AG10803 (cell line): Measurements from ENCODE around the gene MIPOL1.

Source experiments
- DNase-seq: peaks from one replicate; pipeline ENCODE4 v3.0.0; 2010; ENCODE audit warnings: low read depth
- H3K4me3 ChIP-seq: 2 replicates; pipeline ENCODE4 v1.5.1; 2011; ENCODE audit warnings: mild to moderate bottlenecking, low read length, control low read depth
- TF ChIP-seq, protein P1 (sequence below): conservative IDR thresholded peaks from 2 replicates; pipeline ENCODE4 v1.5.1; 2011; ENCODE audit warnings: mild to moderate bottlenecking, low read length, control low read depth, inconsistent platforms

The MIPOL1 gene

DNA sequence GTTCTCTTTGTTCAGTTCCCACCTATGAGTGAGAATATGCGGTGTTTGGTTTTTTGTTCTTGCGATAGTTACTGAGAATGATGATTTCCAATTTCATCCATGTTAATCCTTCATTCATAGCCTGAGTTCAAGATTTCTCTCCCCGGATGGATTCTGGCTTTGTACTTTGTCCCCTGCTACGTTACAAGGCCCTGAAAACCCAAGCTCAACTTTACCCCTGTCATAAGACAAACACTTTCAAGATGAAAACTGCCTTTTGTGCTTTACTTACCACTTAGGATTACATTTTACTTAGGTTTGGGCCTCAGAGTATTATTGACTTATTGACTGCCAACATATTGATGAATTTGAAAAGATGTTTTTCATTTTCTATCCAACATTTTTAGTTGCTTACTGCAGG is 361.0 kb downstream of the MIPOL1 start:
- TF ChIP-seq, protein P1, sequence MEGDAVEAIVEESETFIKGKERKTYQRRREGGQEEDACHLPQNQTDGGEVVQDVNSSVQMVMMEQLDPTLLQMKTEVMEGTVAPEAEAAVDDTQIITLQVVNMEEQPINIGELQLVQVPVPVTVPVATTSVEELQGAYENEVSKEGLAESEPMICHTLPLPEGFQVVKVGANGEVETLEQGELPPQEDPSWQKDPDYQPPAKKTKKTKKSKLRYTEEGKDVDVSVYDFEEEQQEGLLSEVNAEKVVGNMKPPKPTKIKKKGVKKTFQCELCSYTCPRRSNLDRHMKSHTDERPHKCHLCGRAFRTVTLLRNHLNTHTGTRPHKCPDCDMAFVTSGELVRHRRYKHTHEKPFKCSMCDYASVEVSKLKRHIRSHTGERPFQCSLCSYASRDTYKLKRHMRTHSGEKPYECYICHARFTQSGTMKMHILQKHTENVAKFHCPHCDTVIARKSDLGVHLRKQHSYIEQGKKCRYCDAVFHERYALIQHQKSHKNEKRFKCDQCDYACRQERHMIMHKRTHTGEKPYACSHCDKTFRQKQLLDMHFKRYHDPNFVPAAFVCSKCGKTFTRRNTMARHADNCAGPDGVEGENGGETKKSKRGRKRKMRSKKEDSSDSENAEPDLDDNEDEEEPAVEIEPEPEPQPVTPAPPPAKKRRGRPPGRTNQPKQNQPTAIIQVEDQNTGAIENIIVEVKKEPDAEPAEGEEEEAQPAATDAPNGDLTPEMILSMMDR, result no peak
- H3K4me3 ChIP-seq, result no peak overlapping the region
- no peak for DNase-seq

DNA sequence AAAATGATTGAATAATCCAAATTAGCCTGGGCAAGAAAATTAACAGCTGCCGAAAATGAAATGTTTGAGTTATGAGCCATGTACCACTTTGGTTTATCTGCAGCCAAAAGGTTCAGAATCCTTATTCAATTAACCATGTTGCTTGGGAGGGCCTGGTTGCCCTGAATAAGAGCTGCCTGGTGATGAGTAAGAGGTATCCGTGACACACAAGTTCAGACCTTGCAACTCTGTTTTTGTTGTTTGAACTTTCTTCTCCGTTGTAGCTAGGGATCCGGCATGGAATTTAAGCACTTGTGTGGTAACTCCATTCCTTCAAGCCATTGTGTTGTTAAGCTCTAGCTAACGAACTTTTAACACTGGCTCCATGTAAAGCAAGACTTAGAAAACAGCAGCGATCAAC is 361.6 kb downstream of the MIPOL1 start:
- no peak overlapping the region for H3K4me3 ChIP-seq
- peak; percentile 13 for DNase-seq
- TF ChIP-seq, protein P1, result no peak

GRCh38 chr14:37563189-37563588 is 365.5 kb downstream of the MIPOL1 start:
- no peak for DNase-seq
- TF ChIP-seq, protein P1, result no peak
- no peak overlapping the region for H3K4me3 ChIP-seq

- no peak for DNase-seq
- no peak overlapping the region for H3K4me3 ChIP-seq
- TF ChIP-seq, protein P1, result no peak; the same call in 1 of the 2 replicates
Observed at GRCh38 chr14:37565550-37565949, 367.8 kb downstream of the MIPOL1 start.

GRCh38 chr14:37566811-37567371 is 369.2 kb downstream of the MIPOL1 start:
- no peak for DNase-seq
- TF ChIP-seq, protein P1, result no peak
- no peak overlapping the region for H3K4me3 ChIP-seq

- H3K4me3 ChIP-seq, result no peak overlapping the region
- no peak for DNase-seq
- TF ChIP-seq, protein P1, result no peak
Observed at GRCh38 chr14:37569729-37570128, 372.0 kb downstream of the MIPOL1 start.

- H3K4me3 ChIP-seq, result no peak overlapping the region
- no peak for DNase-seq
- TF ChIP-seq, protein P1, result no peak
Observed at GRCh38 chr14:37571391-37571790, 373.7 kb downstream of the MIPOL1 start.
